Adrenal gland (tissue), 5 donors: Measurements from ENCODE around the gene FBXW8.

Source experiments
- POLR2A ChIP-seq, 2 donors: fragments of 450-650 bp; IDR thresholded peaks; one replicate each; pipeline ENCODE4 v1.6.1; 2017; ENCODE audit warnings: antibody characterized with exemption in 2 of 2, mild to moderate bottlenecking in 2 of 2, moderate library complexity in 1 of 2
- TF ChIP-seq, protein P1 (sequence below), 6 experiments: fragments of 450-650 bp in 4 of 6; fragments of 200-600 bp in 2 of 6; sonication (generic) in 1 of 6; IDR thresholded peaks; 1 replicate in 5 of 6; 2 replicates in 1 of 6; pipeline versions ENCODE4 v1.5.1 to v1.8.0; 2016 to 2021; ENCODE audit warnings: antibody characterized with exemption in 6 of 6, mild to moderate bottlenecking in 2 of 6, moderate library complexity in 1 of 6
- donor health status: DM: no; HTN: no; CAD: no.

DNA sequence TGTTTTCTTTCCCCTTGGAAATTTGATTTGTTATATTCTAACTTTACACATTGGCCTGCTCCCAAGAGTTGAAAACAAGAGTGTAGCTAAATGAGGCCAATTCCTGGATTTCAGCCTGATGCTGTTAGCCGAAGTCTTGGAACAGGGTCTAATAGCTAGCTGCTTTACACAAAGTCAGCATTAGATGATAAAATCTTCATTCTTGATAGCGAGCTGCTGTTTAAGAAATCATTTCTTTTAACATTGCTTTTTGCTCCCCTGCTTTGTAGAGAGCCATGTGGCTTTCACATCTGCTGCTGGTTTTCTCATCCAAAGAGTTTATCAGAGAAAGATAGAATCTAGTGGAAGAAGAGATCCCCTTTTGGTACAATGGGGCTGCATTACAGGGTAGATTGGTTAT lies 22.3 kb downstream of the FBXW8 start:
- TF ChIP-seq POLR2A (IDR thresholded peaks at IDR 0.05), result no peak
- TF ChIP-seq, protein P1, sequence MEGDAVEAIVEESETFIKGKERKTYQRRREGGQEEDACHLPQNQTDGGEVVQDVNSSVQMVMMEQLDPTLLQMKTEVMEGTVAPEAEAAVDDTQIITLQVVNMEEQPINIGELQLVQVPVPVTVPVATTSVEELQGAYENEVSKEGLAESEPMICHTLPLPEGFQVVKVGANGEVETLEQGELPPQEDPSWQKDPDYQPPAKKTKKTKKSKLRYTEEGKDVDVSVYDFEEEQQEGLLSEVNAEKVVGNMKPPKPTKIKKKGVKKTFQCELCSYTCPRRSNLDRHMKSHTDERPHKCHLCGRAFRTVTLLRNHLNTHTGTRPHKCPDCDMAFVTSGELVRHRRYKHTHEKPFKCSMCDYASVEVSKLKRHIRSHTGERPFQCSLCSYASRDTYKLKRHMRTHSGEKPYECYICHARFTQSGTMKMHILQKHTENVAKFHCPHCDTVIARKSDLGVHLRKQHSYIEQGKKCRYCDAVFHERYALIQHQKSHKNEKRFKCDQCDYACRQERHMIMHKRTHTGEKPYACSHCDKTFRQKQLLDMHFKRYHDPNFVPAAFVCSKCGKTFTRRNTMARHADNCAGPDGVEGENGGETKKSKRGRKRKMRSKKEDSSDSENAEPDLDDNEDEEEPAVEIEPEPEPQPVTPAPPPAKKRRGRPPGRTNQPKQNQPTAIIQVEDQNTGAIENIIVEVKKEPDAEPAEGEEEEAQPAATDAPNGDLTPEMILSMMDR (IDR thresholded peaks at IDR 0.05), result no peak
